CD8-positive, alpha-beta memory T cell (primary cell): ENCODE data around the gene RAD51B. TPM values are rescaled to one million over a fixed set of nuclear protein-coding genes. Genes with fewer than 3 reads are reported as not detected.
A peak's percentile ranks its signal among the peaks of the same experiment; 100 is the strongest.

Experiments
- CTCF ChIA-PET: fragments of 350-600 bp; sonication (Branson Sonifier 250); formaldehyde crosslinking; loops from one replicate; lab custom pipeline; 2021; ENCODE audit warnings: antibody characterized with exemption; lab: Charles Lee
- POLR2A ChIA-PET: fragments of 350-600 bp; sonication (Branson Sonifier 250); formaldehyde crosslinking; loops from one replicate; lab custom pipeline; 2021; ENCODE audit warnings: antibody characterized with exemption; lab: Charles Lee
- DNase-seq, 5 donors: peaks; one replicate each; pipeline versions ENCODE4 v3.0.0 to v3.0.0-alpha.2; 2020 to 2022; ENCODE audit warnings: mixed read lengths in 1 of 5
- H3K27ac ChIP-seq: one replicate; pipeline ENCODE4 v1.7.0; 2013; ENCODE audit warnings: low read depth, mild to moderate bottlenecking, low read length, moderate library complexity
- H3K27me3 ChIP-seq: 2 replicates; pipeline ENCODE4 v1.7.0; 2013; ENCODE audit warnings: low read length, mild to moderate bottlenecking; ENCODE audit not compliant: insufficient read depth, poor library complexity, severe bottlenecking
- H3K36me3 ChIP-seq: 2 replicates; pipeline ENCODE4 v1.7.0; 2013; ENCODE audit warnings: mild to moderate bottlenecking, low read length, moderate library complexity; ENCODE audit not compliant: insufficient read depth
- H3K4me1 ChIP-seq: 2 replicates; pipeline ENCODE4 v1.7.0; 2013; ENCODE audit warnings: mild to moderate bottlenecking, low read length, moderate library complexity; ENCODE audit not compliant: insufficient read depth
- H3K4me3 ChIP-seq: 2 replicates; pipeline ENCODE4 v1.7.0; 2013; ENCODE audit warnings: mild to moderate bottlenecking, low read length
- H3K9me3 ChIP-seq: 2 replicates; pipeline ENCODE4 v1.7.0; 2013; ENCODE audit warnings: mild to moderate bottlenecking, low read length
- H3K27ac Mint-ChIP-seq, 8 donors: one replicate each; pipeline ENCODE4 v1.8.0; 2020 to 2021; ENCODE audit warnings: mixed read lengths in 8 of 8, mild to moderate bottlenecking in 6 of 8, inconsistent platforms in 3 of 8, moderate library complexity in 3 of 8
- H3K27me3 Mint-ChIP-seq, 2 donors: one replicate each; pipeline ENCODE4 v1.8.0; 2020 to 2021; ENCODE audit warnings: mixed read lengths in 2 of 2, mild to moderate bottlenecking in 1 of 2, moderate library complexity in 1 of 2
- H3K36me3 Mint-ChIP-seq, 3 donors: one replicate each; pipeline ENCODE4 v1.8.0; 2020 to 2021; ENCODE audit warnings: mixed read lengths in 3 of 3, inconsistent platforms in 1 of 3, mild to moderate bottlenecking in 1 of 3
- H3K4me1 Mint-ChIP-seq, 3 donors: one replicate each; pipeline ENCODE4 v1.8.0; 2020 to 2021; ENCODE audit warnings: mixed read lengths in 3 of 3, inconsistent platforms in 1 of 3, mild to moderate bottlenecking in 1 of 3
- H3K4me3 Mint-ChIP-seq, 7 donors: one replicate each; pipeline ENCODE4 v1.8.0; 2020 to 2021; ENCODE audit warnings: mixed read lengths in 7 of 7, mild to moderate bottlenecking in 6 of 7, moderate library complexity in 4 of 7, inconsistent platforms in 2 of 7
- H3K9me3 Mint-ChIP-seq, 5 donors: one replicate each; pipeline ENCODE4 v1.8.0; 2020 to 2022; ENCODE audit warnings: mixed read lengths in 5 of 5, mild to moderate bottlenecking in 3 of 5, moderate library complexity in 2 of 5, inconsistent platforms in 1 of 5
- polyA plus RNA-seq: library from polyadenylated mRNA; unstranded; fragments of 300-500 nt; fragmentation: Illumina TruSeq; gene quantifications from one replicate; pipeline ENCODE4 v1.2.3, GENCODE V29; 2021
- total RNA-seq, 2 experiments: library from RNA; stranded (reverse); gene quantifications; one replicate each; pipeline ENCODE4 v1.2.3, GENCODE V29; 2021

Gene RAD51B
- total and polyA plus RNA-seq, 3 experiments from 2014 or later, result 15.7 to 22.9 (median 17.4) TPM

DNA sequence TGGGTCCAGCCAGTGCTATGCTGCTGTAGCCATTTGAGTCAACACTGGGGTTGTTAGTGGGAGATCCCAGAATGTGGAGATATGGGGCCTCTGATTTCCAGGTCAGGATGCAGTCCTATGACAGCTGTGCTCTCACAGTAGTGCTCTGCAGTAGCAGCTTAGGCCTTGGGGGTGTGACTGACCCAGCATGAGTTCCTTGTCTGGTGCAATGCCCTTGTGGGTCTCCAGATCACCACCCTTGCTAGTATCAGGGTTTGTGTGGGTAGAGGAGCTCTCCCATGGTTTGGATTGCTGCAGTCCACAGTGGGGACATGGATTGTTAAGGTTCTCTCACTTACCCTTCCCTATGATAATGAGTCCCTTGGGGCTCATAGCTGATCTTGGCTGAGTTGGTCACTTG is 113.7 kb downstream of the RAD51B start:
- Histone ChIP-seq H3K27ac (no peak overlapping the region), H3K27me3 (no peaks in the 10 kb centered on the region), H3K9me3 (no peaks in the 10 kb centered on the region), H3K4me1 (peaks cover 6% of the 10 kb centered on the region), H3K4me3 (no peak overlapping the region), H3K36me3 (no peaks in the 10 kb centered on the region)
- no peak for DNase-seq
- Mint-ChIP-seq H3K4me3 (no peak overlapping the region), H3K4me1 (peaks cover 4 to 5% (median 5%) of the 10 kb centered on the region in 3 donors), H3K9me3 (peaks cover 16 to 27% (median 18%) of the 10 kb centered on the region in 5 donors), H3K27ac (no peak overlapping the region), H3K27me3 (peaks cover 0 to 1% of the 10 kb centered on the region in 2 donors), H3K36me3 (peaks cover 7 to 31% (median 9%) of the 10 kb centered on the region in 3 donors)
- ChIA-PET CTCF (interaction anchor here (0.7 to 3.8 kb wide), 10 partner anchors 10 to 911 kb away, joined by 3 to 17 read pairs (median 5); no protein-coding TSS in a partner anchor), POLR2A (interaction anchor here (0.5 kb wide), 1 partner anchor 750 kb away, joined by 5 read pairs; no protein-coding TSS in a partner anchor)

DNA sequence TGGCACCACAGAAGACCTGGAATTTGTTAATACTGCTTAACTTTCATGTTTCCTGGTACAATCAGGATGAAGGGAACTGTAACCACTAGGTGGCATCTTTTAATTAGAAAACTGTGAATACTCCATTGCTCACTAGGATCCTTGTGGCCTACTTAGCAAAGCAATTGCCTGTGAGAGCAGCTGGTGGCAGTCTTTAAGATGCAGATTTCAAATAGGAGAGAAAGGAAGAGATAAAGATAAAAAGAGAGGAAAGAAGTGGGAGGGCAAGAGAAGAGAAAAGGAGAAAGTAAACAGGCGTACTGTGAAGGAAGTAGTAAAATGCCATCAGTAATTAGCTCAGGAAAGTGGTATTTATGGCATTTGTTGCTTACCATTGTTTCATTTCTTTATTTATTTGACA is 114.5 kb downstream of the RAD51B start:
- Histone ChIP-seq H3K27me3 (no peaks in the 10 kb centered on the region), H3K27ac (no peak overlapping the region), H3K4me1 (peaks cover 6% of the 10 kb centered on the region), H3K9me3 (no peaks in the 10 kb centered on the region), H3K36me3 (no peaks in the 10 kb centered on the region), H3K4me3 (no peak overlapping the region)
- DNase-seq, result peak in 2 of 5 donors; percentile 29 to 33
- H3K36me3 Mint-ChIP-seq, result peaks cover 4 to 26% (median 5%) of the 10 kb centered on the region in 3 donors
- H3K4me1 Mint-ChIP-seq, result peaks cover 4 to 5% (median 5%) of the 10 kb centered on the region in 3 donors
- H3K9me3 Mint-ChIP-seq, result peaks cover 12 to 23% (median 18%) of the 10 kb centered on the region in 5 donors
- ChIA-PET CTCF (interaction anchor here (0.6 to 3.8 kb wide), 14 partner anchors 10 to 910 kb away, joined by 3 to 17 read pairs (median 4); no protein-coding TSS in a partner anchor), POLR2A (no interaction called here)
- H3K27me3 Mint-ChIP-seq, result peaks cover 0 to 1% of the 10 kb centered on the region in 2 donors
- H3K27ac Mint-ChIP-seq, result peak overlapping the region in 1 of 8 donors; percentile 18
- no peak overlapping the region for H3K4me3 Mint-ChIP-seq

DNA sequence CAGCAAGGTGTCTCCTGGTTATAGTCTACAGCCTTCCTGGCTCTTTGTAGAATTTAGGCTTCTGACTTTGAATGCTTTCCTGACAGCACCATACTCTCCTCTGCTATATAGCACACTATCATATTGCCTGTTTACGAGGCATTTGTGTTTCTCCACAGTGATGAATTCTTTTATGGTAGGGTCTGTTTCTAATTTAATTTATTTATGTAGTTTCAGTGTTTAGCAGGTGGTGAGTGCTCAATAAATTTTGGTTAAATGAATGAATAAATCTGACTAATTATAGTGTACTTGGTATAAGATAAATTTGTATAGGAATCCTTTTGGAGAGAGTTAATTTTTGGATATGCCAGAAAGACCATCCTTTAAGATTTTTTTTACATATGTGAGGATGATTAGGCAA is 115.3 kb downstream of the RAD51B start:
- ChIA-PET POLR2A (no interaction called here), CTCF (interaction anchor here (0.8 to 3.8 kb wide), 7 partner anchors 9 to 909 kb away, joined by 3 to 17 read pairs (median 4); no protein-coding TSS in a partner anchor)
- H3K27ac Mint-ChIP-seq, result no peak overlapping the region
- H3K4me3 Mint-ChIP-seq, result no peak overlapping the region
- H3K9me3 Mint-ChIP-seq, result peaks cover 7 to 16% (median 12%) of the 10 kb centered on the region in 5 donors
- Histone ChIP-seq H3K27ac (no peak overlapping the region), H3K4me1 (peaks cover 6% of the 10 kb centered on the region), H3K27me3 (no peaks in the 10 kb centered on the region), H3K36me3 (no peaks in the 10 kb centered on the region), H3K9me3 (no peaks in the 10 kb centered on the region), H3K4me3 (no peak overlapping the region)
- peaks cover under 1 to 18% (median 4%) of the 10 kb centered on the region in 3 donors for H3K36me3 Mint-ChIP-seq
- H3K4me1 Mint-ChIP-seq, result peaks cover 4 to 5% (median 5%) of the 10 kb centered on the region in 3 donors
- DNase-seq, result no peak
- H3K27me3 Mint-ChIP-seq, result peaks cover 0 to 1% of the 10 kb centered on the region in 2 donors

DNA sequence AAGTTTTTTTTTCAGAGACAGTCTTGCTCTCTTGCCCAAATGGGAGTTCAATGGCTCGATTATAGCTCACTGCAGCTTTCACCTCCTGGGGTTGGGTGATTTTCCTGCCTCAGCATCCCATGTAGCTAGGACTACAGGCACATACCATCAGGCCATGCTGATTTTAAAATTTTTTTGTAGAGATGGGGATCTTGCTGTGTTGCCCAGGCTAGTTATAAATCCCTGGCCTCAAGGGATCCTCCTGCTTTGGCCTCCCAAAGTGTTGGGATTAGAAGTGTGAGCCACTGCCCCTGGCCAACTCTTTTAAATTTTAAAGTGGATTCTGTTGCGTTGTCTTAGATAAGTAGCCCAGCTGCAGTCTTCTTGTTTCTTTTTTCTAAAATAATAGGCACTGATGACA is 115.8 kb downstream of the RAD51B start:
- no peaks in the 10 kb centered on the region for H3K27me3 ChIP-seq
- ChIA-PET POLR2A (no interaction called here), CTCF (interaction anchor here (3.8 kb wide), 1 partner anchor 882 kb away, joined by 17 read pairs; no protein-coding TSS in a partner anchor)
- peaks cover 6% of the 10 kb centered on the region for H3K4me1 ChIP-seq
- no peak overlapping the region for H3K27ac ChIP-seq
- Mint-ChIP-seq H3K4me3 (no peak overlapping the region), H3K9me3 (peaks cover 2 to 11% (median 7%) of the 10 kb centered on the region in 5 donors), H3K4me1 (peaks cover 4 to 5% (median 5%) of the 10 kb centered on the region in 3 donors), H3K27ac (peak overlapping the region in 1 of 8 donors; percentile 41), H3K27me3 (no peaks in the 10 kb centered on the region), H3K36me3 (peaks cover 0 to 13% (median 2%) of the 10 kb centered on the region in 3 donors)
- no peaks in the 10 kb centered on the region for H3K36me3 ChIP-seq
- H3K4me3 ChIP-seq, result no peak overlapping the region
- no peak for DNase-seq
- no peaks in the 10 kb centered on the region for H3K9me3 ChIP-seq

DNA sequence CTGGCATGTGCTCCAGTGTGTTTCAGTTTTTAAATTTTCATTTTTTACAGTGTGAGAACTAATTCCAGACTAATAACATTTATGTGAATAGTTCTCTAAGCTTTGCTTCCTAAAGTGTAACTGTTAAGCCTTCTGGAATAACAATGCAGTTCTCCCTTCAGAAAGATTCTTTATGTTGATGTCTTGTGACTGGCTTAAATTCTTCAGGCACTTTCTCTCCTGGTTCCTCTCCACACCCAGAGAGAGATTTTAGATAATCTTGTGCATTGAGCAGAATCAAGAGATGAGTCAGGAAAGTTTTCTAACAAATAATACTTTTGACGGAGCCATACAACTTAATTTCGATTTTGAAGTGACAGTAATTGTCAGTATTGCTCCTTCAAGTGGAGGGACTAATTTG is 118.5 kb downstream of the RAD51B start:
- Histone ChIP-seq H3K36me3 (no peaks in the 10 kb centered on the region), H3K9me3 (no peaks in the 10 kb centered on the region), H3K27ac (no peak overlapping the region), H3K4me3 (no peak overlapping the region), H3K27me3 (no peaks in the 10 kb centered on the region), H3K4me1 (peaks cover 6% of the 10 kb centered on the region)
- Mint-ChIP-seq H3K4me1 (peaks cover 4 to 5% (median 5%) of the 10 kb centered on the region in 3 donors), H3K9me3 (no peaks in the 10 kb centered on the region), H3K36me3 (no peaks in the 10 kb centered on the region), H3K27me3 (no peaks in the 10 kb centered on the region), H3K4me3 (no peak overlapping the region), H3K27ac (no peak overlapping the region)
- ChIA-PET POLR2A (no interaction called here), CTCF (interaction anchor here (1.9 kb wide), 1 partner anchor 906 kb away, joined by 4 read pairs; no protein-coding TSS in a partner anchor)
- DNase-seq, result no peak

DNA sequence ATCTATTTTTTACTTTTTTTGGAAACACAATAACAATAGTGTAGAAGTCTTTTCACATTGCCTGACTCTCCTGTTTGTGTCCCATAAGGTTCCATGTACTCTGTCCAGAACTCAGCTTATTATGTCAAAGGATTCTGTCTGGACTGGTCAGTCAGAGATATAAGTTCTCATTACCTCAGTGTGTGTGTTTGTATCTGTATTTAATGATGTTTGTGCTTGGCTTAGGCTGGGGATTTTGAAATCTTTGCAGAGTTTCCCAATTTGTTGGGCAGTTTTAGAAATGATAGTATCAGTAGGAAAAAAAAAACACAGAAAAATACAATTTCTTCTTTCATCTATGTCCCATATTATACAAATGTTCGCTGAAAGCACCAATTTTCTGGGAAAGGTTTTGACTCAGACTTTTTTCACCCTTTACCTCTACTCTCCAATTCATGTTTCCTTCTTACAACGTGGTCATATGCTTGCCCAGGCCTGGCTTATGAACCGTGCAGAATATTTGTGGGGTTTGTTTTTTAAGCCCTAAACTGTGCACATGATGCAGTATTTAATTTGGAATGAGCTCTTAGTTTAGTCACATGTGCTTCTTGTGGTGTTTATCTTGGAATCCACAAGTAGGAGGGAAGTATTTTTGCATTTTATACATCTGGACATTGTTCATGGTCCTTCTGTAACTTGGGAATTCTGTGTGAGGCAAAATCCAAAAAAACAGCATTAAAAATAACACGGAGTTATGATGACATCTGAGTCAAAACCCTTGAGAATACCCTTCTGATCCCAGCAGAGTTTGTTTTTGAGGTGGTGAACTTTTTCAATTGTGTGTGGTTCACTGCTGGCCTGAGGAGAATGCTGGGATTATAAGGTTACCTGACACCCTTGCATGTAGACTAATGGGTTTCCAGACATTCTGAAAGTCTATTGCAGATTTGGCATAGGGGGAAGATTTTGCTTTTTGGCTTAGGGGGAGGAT is 121.2 kb downstream of the RAD51B start:
- Histone ChIP-seq H3K9me3 (no peaks in the 10 kb centered on the region), H3K36me3 (no peaks in the 10 kb centered on the region), H3K27me3 (no peaks in the 10 kb centered on the region), H3K4me1 (no peaks in the 10 kb centered on the region), H3K27ac (no peak overlapping the region), H3K4me3 (no peak overlapping the region)
- ChIA-PET CTCF (no interaction called here), POLR2A (no interaction called here)
- H3K4me1 Mint-ChIP-seq, result peaks cover 0 to 1% (median 0%) of the 10 kb centered on the region in 3 donors
- DNase-seq, result no peak
- no peaks in the 10 kb centered on the region for H3K9me3 Mint-ChIP-seq
- no peaks in the 10 kb centered on the region for H3K27me3 Mint-ChIP-seq
- H3K27ac Mint-ChIP-seq, result no peak overlapping the region
- H3K36me3 Mint-ChIP-seq, result no peaks in the 10 kb centered on the region
- no peak overlapping the region for H3K4me3 Mint-ChIP-seq

GRCh38 chr14:67941456-67942018 is 122.0 kb downstream of the RAD51B start:
- no peak for DNase-seq
- Mint-ChIP-seq H3K27ac (no peak overlapping the region), H3K4me3 (no peak overlapping the region), H3K27me3 (no peaks in the 10 kb centered on the region), H3K4me1 (peaks cover 0 to 1% (median 0%) of the 10 kb centered on the region in 3 donors), H3K36me3 (no peaks in the 10 kb centered on the region), H3K9me3 (no peaks in the 10 kb centered on the region)
- H3K27me3 ChIP-seq, result no peaks in the 10 kb centered on the region
- H3K4me1 ChIP-seq, result no peaks in the 10 kb centered on the region
- H3K9me3 ChIP-seq, result no peaks in the 10 kb centered on the region
- H3K4me3 ChIP-seq, result no peak overlapping the region
- CTCF ChIA-PET, result no interaction called here
- H3K36me3 ChIP-seq, result no peaks in the 10 kb centered on the region
- POLR2A ChIA-PET, result no interaction called here
- H3K27ac ChIP-seq, result no peak overlapping the region
